Measurements from ENCODE around the gene TMEM141. TPM values are rescaled to one million over a fixed set of nuclear protein-coding genes. Genes with fewer than 3 reads are reported as not detected.
"Not testable (repeated sequence)": the region's sequence is repeated elsewhere in the genome, so short reads cannot be mapped to it uniquely, and the experiment has no call there.

The TMEM141 gene
- total and polyA plus RNA-seq, 11 donors, result 45.6 to 122 (median 66.9) TPM

DNA sequence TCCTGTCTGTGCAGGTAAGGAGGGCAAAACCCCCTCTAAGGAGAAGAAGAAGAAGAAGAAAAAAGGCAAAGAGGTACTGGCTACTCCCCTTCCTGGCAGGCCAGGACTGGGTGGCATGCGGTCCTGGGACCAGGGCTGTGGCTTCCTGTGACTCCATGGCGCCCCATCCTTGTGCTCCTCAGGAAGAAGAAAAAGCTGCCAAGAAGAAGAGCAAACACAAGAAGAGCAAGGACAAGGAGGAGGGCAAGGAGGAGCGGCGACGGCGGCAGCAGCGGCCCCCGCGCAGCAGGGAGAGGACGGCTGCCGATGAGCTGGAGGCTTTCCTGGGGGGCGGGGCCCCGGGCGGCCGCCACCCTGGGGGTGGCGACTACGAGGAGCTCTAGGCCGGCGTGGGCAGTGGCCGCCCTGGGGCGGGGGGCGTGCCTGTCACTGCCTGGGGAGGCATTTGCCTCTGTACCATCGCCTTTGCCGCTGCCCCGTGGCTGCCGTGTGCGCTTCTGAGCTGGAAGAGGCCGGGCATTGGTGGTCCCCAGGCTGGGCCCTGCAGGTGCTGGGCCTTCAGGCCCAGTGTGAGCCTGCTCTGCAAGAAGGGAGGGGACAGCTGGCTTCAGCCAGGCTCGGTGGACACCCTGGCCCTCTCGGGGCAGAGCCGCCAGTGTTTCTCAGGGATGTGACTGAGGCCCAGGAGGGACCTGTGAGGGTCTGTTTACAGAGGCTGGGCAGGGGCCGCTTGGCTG is 49.2 kb downstream of the TMEM141 start:
- DNase-seq (no peak), ATAC-seq (no peak)
- TF ChIP-seq POLR2A (IDR thresholded peaks at IDR 0.05) (no peak), CTCF (IDR thresholded peaks at IDR 0.05) (no peak)
- H3K27me3 ChIP-seq, result peaks cover 0 to 24% (median 10%) of the 10 kb centered on the region in 9 donors
- WGBS, 4 donors, result 68 to 80% (median 75%) methylated on average over 25 to 32 of the region's 32 CpGs
- peaks cover 10 to 41% (median 27%) of the 10 kb centered on the region in 12 donors for H3K4me1 ChIP-seq
- peaks cover 0 to 54% (median 16%) of the 10 kb centered on the region in 9 donors for H3K36me3 ChIP-seq
- no peaks in the 10 kb centered on the region for H3K9me3 ChIP-seq
- no peak overlapping the region for H3K4me3 ChIP-seq
- intact Hi-C loops (cut with DNase I), result loop anchor here in 4 of 10 donors (5.0 to 10.0 kb wide), 3 partner anchors 46 to 194 kb away; partner anchors contain the start of genes CCDC183 (in 2 of the 4), FUT7 (in 2 of the 4), TMEM141 (in 2 of the 4) and FBXW5 (in 1 of the 4)
- no peak overlapping the region for H3K27ac ChIP-seq

DNA sequence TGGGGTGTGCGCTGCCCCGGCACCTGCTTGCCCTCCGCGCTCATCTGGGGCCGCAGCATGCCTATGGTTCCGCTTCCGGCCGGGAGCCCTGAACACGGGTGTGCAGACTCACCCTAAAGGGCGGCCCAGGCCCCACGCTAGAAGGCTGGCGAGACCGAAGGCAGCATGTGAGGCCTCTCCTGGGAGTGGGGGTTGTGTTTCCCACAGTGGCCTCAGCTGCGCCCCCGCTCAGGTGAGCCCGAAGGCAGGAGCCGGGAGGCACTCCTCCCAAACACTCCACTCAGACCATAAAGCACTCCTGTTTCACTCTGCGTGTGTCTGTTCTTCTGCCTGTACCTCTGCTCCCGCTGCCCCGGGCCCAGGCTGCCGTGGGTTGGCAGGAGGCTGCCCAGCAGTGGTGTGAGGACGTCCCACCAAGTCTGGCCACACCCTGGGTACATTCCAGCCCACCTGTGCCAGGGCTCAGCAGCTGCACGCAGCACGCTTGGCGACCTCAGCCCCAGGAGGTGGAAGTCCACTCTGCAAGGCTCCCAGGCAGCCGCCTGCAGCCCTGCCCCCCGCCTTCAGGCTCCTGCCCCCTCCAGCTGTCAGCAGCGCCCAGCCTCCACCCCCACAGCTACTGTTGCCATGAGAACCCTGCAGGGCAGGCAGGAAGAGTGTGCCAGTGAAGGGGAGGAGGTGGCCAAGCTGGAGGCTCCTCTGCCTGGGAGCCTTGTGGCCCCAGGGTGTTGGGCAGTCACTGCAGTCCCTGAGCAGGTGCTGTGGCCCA is 49.9 kb downstream of the TMEM141 start:
- H3K9me3 ChIP-seq, result no peaks in the 10 kb centered on the region
- no peak overlapping the region for H3K27ac ChIP-seq
- peaks cover 0 to 47% (median 13%) of the 10 kb centered on the region in 9 donors for H3K36me3 ChIP-seq
- TF ChIP-seq POLR2A (IDR thresholded peaks at IDR 0.05) (no peak), CTCF (IDR thresholded peaks at IDR 0.05) (no peak)
- intact Hi-C loops (cut with DNase I), result loop anchor here in 4 of 10 donors (5.0 to 10.0 kb wide), 3 partner anchors 46 to 194 kb away; partner anchors contain the start of genes CCDC183 (in 2 of the 4), FUT7 (in 2 of the 4), TMEM141 (in 2 of the 4) and FBXW5 (in 1 of the 4)
- WGBS, 4 donors, result 71 to 79% (median 76%) methylated on average over 22 to 28 of the region's 28 CpGs
- peak; percentile 3 to 14 (median 4) for ATAC-seq
- H3K4me1 ChIP-seq, result peaks cover 10 to 47% (median 27%) of the 10 kb centered on the region in 12 donors
- no peak for DNase-seq
- peaks cover 0 to 32% (median 17%) of the 10 kb centered on the region in 9 donors for H3K27me3 ChIP-seq
- no peak overlapping the region for H3K4me3 ChIP-seq

DNA sequence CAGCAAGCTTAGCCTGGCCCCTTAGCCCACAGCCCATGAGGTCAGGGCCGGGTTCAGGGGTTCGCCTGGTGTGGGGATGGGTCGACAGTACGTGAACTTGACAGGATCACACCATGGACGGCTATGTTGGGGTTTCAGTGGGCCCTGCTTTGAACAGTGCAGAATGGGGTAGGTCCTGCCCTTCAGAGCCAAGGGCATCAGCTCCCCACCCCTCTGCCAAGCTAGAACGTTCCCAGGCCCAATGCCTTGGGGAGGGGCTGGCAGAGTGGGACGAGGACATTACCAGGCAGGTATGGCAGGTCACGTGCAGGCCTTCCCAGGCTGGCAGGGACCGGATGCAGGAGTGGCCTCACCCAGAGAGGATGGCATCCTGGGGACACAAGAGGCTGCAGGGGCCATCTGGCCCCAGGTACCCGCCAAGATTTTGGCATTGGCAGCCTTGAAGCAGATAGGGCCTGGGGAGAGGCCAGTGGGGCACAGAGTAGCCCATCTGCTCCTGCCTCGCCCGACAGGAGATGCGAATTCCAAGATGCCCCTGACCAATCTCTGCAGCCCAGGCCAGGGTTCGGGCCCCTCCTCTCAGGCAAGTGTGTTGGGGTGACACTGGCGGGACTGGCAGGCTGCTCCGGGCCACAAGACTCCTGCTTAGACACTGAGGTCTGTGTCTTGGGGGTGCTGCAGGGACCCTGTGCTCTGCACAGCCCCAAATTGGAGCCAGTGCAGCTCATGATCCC is 50.7 kb downstream of the TMEM141 start:
- intact Hi-C loops (cut with DNase I), result loop anchor here in 4 of 10 donors (5.0 to 10.0 kb wide), 3 partner anchors 47 to 193 kb away; partner anchors contain the start of genes CCDC183 (in 2 of the 4), FUT7 (in 2 of the 4), TMEM141 (in 2 of the 4) and FBXW5 (in 1 of the 4)
- Histone ChIP-seq H3K4me3 (peak overlapping the region in 9 of 12 donors; percentile 23 to 70 (median 58)), H3K27ac (peak overlapping the region in 3 of 12 donors; percentile 41 to 82 (median 74)), H3K27me3 (peaks cover 0 to 39% (median 19%) of the 10 kb centered on the region in 9 donors), H3K36me3 (peaks cover 0 to 40% (median 13%) of the 10 kb centered on the region in 9 donors), H3K4me1 (peaks cover 10 to 54% (median 31%) of the 10 kb centered on the region in 12 donors)
- H3K9me3 ChIP-seq, DNase-seq: not testable (repeated sequence)
- 48 to 56% (median 52%) methylated on average over 13 to 16 of the region's 16 CpGs for WGBS, 4 donors
- ATAC-seq, result peak in 1 of 4 donors; percentile 1

Data from heart left ventricle (tissue), 16 donors.